Epidermal melanocyte (primary cell): Measurements from ENCODE around the gene TSEN15.
"Not testable (repeated sequence)": the region's sequence is repeated elsewhere in the genome, so short reads cannot be mapped to it uniquely, and the experiment has no call there.

Source experiments
- DNase-seq: peaks from one replicate; pipeline ENCODE4 v3.0.0; 2011; ENCODE audit warnings: low spot score; ENCODE audit not compliant: insufficient read length

TSEN15 gene

DNA sequence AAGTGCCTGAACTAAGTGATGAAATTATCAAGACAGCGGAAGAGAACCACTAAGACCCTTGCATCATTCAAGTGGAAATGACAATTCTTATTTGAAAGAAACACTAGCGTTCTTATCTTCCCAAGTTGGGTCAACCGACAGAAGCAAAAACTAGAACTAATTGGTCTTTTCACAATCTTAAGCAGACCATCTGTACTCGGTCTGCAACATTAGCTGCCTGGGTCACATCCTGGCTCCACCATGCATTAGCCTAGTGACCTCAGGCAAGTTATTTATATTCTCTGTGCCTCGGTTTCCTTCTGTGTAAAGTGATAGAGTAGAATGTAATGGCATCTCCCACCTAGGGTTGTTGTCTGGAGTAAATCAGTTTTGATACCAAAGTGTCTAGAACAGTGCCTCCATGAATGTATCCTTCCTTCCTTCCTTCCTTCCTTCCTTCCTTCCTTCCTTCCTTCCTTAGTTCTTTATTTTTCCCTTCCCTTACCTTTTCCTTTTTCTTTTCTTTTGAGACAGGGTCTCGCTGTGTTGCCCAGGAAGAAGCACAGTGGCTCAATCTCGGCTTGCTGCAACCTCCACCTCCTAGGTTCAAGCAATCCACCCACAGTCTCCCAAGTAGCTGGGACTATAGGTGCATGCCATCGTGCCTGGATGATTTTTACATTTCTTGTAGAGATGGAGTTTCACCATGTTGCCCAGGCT lies 20.0 kb upstream of the TSEN15 start:
- no peak for DNase-seq

DNA sequence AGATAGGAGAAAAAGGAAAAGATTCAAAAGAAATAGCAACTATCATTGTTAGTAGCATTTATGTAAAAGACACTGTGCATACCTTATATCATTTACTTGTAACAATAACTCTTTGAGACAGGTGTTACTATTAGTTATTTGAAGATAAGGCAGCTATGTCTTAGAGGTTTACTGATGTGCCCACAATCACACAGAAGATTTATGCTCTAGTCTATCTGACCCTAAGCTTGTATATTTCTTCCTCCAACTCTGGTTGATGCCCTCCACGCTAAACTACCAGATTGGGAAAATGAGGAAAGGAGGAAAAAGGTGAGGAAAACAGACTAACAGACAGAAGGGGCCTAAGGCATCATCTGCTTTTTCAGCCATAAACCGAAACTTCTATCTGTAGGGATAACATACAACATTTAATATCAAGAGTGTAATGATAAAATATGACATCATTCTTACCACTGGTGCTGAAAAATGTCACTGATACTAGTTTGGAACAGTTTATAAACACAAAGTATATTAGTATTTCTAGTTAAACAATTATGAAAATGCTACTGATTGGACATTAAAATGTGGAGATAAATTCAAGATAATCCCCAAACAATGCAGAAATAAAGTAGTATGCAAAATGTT lies 19.1 kb upstream of the TSEN15 start:
- no peak for DNase-seq

DNA sequence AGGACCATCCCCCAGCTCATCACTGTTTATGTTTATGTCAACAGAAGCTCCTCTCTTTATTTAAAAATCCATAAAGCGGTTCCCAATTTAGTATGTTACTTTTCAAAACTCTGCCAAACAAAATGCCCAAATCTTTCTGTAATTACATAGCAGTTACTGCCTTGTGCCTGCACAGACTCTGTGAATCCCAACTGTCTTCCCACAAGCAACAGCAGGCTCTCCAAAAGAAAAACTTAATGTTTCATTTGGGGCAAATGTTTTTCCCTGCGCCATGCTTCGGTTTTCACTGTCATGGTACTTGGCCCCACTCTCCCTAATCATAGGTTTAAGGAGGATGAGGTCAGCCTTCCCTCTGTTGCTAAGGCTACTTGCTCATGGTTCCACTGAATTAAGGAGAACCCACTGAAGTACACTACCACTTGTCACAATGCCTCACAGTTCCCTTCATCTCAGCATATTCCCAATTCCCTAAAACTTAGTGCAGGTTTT lies 18.6 kb upstream of the TSEN15 start:
- DNase-seq, result no peak

DNA sequence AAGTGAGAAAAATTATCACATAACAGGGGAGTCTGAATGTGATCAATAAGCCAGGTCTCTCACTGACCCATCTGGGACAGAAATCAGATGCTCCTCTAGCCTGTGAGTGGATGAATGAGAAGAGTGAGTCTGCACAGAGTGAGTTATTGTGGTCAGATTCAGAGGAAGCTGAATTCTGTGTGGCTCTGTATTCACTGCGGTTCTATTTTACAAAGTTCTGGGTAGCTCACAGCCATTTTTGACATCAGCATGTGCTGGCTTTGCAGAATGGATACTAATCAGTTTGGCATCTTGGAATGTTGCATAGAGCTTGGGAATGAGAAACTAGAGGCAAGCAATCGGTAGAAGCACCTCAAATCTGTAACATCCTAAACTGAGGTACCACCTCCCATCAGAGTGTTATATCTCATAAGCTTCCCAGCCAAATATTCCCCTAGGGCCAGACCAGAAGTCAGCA lies 17.8 kb upstream of the TSEN15 start:
- no peak for DNase-seq

DNA sequence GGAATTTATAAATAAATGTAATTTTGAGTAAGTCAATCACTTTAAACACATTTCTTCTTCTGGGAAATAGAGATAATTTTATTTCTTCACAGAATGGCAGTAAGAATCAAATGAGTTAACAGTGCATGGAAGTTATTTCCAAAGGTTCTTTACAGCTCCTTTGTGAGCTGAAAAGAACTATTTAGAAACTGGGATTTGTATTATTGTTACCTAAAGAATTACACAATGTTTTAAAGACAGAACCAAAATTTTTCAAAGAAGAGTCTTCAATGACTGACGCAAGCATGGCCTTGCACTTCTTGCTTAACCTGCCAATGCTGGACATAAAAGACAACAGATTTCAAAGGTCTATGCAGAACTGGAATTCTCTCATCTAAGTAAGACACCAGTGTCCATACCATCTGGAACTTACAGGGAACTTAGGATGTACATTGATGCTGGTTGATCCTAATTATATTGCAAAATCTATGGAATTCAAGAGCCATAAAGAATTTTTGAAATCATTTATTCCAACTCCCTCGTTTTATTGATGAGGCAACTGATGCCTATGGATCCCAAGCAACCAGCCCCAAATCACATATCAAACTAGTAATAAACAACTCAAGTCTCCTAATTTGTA lies 16.7 kb upstream of the TSEN15 start:
- DNase-seq, result no peak

DNA sequence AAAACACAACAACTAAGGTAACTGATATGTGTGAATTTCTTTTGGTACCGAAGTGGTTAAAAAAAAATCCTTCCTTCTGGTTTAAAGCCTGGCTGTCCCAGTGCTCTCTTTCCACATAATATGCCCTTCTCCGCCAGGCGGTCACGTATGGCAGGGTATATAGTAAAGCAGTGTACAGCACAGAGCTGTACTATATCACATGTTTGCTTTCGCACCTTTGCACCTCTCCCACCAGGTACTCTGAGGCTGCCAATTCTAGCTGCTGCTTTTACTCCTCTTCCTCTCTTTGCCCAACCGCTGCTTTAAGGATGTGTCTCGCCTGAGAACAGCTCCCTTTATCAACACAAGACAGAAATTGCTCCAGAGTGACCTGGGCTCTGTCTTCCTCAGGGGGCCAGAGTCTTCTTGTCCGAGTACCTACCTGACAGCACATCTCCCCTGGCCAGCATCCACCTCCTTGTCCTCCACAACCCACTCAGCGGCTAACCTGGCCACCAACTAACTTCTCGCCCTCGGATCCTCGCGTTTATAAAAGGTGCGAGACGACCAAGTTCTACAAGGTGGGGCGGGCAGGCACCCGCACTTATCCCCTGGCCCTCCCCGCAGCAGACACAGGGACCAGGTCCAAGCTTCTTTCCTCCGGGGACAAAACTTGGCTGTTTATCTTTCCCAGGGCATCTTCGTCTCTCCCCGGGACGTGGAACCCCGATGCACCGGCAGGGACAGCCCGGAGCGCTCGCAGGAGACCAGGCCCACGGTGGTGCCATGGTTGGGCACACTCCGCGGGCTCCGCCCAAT lies 15.6 kb upstream of the TSEN15 start:
- DNase-seq, result no peak

DNA sequence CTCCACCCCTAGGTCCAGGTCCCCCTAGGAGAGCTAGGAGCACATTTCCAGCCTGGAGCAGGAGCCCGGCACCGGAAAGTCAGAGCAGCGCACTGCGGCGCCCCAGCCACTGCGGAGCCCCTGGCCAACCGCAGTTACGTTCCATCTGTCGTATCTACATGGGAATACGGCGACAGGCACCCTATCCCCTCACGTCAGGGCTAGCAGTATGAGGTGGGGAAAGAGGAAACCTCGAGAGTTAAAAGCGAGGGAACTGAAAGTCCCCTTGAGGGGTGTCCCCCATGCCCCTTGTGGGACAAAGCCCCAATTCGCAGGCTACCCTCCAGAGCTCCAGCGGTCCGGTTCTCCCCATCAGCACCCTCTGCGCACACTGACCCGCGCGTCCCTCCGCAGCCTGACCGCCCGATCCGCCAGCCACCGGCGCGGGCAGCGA lies 15.0 kb upstream of the TSEN15 start:
- no peak for DNase-seq

DNA sequence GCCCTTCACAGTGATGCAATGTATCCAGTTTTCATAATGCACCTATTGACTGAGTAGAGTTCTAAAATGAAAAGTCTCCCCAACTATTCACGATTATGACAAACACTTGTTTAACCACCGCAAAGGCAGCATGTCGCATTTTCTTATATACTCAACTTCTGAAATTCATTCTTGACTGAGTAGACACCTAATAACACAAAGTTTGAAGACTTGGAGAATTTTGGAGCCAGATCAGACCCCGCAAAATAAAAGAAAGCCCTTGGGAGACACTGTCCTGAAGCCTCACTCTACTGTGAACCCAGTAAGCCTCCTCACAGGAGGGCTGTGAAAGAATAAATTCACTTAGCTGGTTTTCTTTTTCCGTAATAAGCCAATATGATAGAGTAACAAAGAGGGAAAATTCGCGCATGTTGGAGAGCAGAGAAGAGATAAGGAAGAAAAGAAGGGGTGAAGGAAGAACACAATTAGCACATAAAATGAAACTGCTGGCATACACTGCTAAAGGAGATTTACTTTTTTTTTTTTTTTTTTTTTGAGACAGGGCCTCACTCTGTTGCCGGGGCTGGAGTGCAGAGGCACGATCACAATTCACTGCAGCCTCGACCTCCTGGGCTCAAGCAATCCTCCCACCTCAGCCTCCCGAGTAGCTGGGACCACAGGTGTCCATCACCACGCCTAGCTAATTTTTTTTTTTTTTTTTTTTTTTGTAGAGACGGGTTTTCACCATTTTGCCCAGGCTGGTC lies 13.5 kb upstream of the TSEN15 start:
- no peak for DNase-seq

DNA sequence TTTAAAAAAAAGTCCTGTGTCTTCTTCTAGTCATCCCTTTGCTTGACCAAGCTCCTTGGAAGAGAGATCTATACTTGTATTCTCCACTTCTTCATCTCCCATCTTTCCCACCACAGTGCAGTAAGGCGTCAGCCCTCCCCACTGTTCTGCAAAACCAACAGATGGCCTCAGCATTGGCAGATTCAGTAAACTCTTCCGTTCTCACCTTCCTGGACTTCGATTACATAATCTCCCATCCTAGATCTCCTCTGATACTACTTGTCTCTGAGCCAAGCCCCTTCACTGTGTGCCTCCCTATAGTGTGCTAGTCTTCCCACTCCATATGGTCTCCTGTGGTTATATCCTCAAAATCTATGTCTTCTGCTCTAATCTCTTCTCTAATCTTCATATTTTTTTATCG lies 12.4 kb upstream of the TSEN15 start:
- DNase-seq, result no peak

DNA sequence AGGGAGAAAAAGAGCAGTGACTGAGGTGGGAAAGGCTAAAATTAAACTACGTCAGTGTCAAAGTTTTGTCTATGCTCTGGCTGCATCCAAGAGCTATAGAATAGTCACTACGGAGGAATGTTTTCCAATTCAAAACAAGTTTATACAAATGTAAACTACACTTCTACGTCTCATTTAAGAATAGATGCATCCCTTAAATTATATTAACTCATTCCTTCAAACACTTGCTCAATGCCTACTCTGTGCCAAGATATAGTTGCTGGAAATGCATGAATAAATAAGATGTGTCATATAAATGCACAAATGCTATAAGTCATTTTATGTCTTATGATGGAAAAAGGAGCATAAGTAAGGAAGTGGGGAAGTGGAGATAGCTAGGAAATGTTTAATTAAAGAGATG lies 9.8 kb upstream of the TSEN15 start:
- DNase-seq, result no peak

DNA sequence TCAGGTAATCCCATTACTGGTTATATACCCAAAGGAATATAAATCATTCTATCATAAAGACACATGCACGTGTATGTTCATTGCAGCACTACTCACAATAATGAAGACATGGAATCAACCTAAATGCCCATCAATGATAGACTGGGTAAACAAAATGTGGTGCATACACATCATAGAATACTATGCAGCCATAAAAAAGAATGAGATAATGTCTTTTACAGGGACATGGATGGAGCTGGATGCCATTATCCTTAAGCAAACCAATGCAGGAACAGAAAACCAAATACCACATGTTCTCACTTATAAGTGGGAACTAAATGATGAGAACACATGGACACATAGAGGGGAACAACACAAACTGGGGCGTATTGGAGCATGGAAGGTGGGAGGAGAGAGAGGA lies 8.2 kb upstream of the TSEN15 start:
- not testable (repeated sequence) for DNase-seq

DNA sequence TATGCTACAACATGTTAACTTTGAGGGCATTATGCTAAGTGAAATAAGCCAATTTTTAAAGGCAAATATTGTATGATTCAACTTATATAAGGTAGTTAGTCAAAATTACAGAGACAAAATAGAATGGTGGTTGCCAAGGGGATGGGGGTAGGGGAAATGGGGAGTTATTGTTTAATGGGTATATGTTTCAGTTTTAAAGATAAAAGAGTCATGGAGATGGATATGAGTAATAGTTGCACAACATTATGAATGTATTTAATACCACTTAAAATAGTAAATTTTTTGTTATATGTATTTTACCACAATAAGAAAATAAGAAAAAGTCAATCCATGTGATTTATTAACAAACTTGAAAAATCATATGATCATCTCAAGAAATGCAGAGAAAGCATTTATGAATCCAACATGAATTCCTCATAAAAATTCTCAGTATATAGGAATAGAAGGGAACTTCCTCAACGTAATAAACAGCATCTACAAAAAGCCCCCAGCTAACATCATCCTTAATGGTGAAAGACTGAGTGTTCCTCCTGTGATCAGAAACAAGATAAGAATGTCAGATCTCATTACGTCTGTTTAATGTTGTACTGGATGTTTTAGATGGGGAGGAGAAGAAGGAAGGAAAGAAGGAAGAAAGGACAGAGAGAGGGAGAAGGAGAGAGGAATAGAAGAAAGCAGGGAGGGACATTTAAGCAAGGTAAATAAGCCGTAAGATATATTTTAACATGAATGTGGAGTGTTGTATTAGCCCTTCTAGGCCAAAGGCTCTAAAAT lies 6.7 kb upstream of the TSEN15 start:
- DNase-seq, result no peak

DNA sequence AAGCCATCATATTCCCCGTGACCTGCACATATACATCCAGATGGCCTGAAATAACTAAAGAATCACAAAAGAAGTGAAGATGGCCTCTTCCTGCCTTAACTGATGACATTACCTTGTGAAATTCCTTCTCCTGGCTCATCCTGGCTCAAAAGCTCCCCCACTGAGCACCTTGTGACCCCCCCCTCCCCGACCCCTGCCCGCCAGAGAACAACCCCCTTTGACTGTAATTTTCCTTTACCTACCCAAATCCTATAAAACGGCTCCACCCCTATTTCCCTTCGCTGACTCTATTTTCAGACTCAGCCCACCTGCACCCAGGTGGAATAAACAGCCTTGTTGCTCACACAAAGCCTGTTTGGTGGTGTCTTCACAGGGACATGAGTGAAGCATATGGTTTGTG lies 4.0 kb upstream of the TSEN15 start:
- DNase-seq, result not testable (repeated sequence)

DNA sequence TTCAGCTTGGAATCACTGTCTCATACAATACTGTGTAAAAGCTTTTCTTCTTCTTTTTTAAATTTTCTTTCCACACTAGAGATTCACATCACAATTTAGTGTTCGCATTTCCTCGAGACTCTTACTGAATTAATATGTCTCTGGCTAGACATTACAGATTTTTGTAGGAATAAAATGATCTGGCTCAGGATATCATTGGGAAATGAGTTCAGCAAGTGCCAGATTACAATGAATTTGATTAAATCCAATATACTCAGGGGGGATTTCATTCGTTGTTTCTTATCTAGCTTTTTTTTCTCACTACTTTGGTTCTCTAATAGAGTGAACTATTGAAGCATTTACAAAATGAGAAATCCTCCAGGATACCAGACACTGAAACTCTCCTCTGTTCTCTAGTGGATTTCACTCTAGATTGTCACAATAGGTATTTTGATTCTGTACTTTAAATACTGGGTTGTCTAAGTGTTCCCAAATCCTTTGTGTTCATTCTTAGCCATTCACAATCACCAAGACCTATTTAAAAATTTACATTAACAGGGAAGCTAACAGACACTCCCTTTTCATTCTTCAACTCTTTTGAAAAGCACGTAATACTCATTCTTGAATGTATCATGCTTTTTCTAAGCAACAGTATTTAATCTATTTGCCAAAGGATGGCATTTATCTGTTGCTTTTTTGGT lies 2.8 kb upstream of the TSEN15 start:
- DNase-seq, result no peak

DNA sequence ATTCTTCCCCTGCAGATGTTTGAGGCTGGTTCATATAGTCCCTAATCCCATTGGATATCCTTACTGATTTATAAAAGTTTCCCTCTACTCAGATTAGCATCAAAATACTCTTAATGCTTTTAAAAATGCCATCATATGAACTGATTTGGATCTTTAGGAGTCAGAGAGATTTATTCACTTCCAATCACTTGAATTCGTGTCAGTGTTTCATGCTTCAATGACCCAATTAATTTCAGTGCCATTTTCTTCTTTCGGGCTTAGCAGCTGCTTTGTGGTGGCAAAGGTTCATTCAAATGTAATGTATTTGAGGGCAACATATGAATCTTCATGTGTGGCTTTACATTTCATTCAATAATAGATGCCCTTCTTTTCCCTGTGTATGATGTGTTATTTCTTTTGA lies 2.2 kb upstream of the TSEN15 start:
- no peak for DNase-seq

DNA sequence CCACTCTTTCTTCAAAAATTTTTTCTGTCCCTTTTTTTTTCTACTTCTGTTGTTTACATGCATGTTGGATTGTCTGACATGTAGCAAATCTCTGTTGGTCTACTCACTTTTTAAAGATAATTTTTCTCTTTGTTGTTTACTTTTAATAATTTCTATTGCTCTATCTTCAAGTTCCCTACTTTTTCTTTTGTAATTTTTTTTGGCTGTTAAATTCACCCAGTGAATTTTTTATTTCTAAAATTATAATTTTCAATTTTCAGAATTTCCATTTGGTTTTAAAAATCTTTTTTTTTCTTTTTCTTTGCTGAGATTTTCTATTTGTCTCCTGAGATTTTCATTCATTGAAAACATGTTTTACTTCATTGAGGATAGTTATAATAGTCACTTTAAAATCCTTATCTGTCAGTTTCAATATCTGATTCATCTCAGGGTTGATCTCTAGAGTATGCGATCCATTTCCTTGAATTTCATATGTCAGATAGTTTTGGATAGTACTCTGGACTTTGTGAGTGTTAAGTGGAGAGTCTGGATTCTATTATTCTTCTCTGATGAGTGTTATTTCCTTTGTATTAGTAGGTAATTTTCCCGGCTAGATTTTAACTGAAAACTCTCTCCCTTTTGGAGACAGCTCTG lies 1.6 kb upstream of the TSEN15 start:
- DNase-seq, result no peak

DNA sequence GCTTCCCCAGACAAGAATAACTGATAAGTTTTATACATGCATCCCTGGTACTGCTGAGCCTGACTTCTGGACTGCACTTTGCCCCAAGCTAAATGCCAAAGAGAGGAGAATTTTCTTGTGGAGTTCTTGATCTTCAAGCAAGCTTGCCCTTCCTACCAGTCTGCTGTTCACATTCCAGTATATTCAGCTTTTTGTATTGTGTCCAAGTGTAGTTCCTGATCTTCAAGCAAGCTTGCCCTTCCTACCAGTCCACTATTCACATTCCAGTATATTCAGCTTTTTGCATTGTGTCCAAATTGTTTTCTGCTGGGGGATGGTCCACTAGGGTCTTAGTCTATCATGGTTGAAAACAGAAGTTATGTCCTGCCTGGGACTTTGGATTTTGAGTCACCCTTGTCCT lies 894 bp upstream of the TSEN15 start:
- no peak for DNase-seq

DNA sequence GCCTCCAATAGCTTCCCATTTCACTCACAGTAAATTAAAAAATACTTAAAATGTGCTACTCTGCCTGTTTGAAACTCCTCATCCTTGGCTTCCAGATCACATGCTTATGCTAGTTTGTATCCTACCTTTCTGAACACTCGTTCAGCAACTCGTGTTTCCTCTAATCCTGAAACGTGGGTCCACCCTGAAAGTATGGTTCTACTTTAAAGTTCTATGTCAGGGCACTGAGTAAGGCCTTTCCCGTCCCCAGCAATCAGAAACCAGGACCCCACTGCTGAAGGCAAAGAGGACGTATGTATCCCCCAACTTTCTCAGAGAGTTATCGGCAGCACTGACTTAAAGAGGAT lies 419 bp upstream of the TSEN15 start:
- DNase-seq, result no peak

DNA sequence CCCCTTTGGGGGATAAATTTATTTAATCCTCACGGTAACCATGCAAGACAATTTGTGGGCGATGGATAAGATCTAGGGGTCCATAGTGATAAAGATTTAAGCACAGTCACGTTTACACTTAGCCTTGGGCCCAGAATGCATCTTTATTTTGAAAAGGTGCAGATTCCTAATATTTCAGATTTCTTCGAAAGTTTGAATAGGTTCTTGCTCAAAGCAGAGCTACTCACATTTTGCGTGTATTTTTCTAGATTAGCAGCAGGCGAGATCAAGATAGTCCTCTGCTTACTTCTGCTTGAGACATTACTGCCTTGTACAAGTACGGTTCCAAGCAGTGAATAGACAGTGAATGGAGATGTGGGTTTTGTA lies 647 bp downstream of the TSEN15 start:
- no peak for DNase-seq

DNA sequence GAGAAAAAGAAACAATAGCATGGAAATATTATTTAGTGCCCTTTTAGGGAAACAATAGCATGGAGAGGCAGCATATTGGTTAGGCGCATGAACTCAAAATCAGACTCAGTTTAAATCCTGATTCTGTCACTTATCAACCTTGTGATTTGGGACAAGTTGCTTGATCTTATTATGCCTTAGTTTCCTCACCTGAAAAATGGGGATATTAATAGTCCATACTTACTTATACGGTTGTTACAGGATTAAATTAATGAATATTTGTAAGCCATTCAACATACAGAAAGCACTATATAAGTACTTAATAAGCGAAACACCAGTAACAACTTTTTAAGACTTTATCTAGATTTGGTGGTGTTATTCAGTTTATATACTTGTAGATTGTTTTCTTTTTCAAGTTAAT lies 1.2 kb downstream of the TSEN15 start:
- DNase-seq, result no peak
